Head of caudate nucleus (tissue), 42 donors: ENCODE measurements around the gene METTL5.
"Not testable (repeated sequence)": the region's sequence is repeated elsewhere in the genome, so short reads cannot be mapped to it uniquely, and the experiment has no call there.

Source experiments
- DNase-seq, 42 donors: peaks; one replicate each; pipeline versions ENCODE4 v3.0.0 to v3.0.0-alpha.2; 2020 to 2021; ENCODE audit warnings: mixed read lengths in 7 of 42
- intact Hi-C: fragments of 100-400 bp; cut with DNase I; formaldehyde crosslinking; loops from one replicate; pipeline ENCODE4 v1.15.0; 2022

Gene METTL5

DNA sequence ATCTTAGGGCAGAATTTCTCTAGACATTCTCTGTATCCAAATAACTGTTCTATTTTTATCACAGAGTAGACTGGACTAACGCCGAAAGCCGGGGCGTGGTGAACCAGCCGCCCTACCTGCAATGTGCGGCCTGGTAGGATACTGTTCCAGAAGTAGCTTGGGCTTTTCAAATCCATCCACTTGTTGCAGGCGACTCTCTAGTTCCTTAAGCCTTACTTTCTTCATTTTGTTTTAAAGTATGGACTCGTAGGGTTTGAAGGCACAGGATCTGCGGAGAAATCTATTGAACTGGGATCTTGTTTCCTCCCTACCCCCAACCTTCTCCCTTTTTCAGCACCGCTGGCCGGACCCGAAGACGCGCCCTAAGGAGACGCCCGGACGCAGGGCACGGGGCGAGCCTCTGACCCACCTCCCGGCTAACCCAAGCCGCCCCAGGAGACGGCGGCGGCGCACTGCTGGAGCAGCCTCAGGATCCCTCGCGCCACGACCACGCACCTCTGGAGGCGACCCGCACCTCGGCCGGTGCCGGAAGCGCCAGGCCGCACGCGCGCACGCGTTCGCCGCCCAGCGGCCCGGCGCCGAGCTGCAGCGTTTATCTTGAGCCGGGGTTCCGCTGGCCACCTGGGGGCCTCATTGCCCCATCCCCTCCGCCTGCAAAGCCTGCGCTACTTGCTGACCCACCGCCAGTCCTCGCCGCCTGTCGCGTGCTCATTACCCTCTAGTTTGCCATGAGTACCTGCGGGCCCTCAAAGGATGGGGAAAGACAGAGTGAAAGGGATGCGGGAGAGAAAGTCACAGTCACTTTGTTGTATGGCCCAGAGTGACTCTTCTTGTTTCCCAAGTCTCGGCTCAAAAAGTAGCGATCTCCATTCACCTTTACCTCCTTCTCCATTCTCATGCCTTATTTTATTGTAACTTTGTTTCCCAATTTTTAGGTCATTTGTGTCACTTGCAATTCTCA, at the start of gene METTL5:
Gene METTL5 (minus strand): TSS at position 533 of the 961 bp plus-strand sequence. CDS start 308 bp downstream, at position 225.
- peak; percentile 53 to 94 (median 86) for DNase-seq
- intact Hi-C loops: loop anchor here (5.0 kb wide), 1 partner anchor 103 kb away; no protein-coding TSS in a partner anchor

DNA sequence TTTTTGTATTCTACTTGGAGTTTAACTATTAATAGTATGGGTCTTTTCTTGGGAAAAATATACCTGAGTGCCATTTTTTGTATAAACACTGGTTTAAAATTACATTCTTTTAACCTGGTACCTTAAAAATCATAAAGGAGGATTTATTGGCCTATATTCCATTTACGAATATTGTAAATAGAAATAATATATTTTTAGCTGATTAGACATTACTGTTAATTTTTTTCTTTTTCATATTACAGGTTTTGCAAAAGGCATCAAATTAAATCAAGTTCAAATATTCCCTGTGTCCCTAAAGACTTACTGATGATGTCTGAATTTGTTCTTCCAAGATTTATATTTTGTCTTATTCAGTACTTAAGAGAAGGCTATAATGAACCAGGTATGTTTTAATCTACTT, 47.3 kb upstream of the METTL5 start:
- intact Hi-C loops: no loop called here
- no peak for DNase-seq

DNA sequence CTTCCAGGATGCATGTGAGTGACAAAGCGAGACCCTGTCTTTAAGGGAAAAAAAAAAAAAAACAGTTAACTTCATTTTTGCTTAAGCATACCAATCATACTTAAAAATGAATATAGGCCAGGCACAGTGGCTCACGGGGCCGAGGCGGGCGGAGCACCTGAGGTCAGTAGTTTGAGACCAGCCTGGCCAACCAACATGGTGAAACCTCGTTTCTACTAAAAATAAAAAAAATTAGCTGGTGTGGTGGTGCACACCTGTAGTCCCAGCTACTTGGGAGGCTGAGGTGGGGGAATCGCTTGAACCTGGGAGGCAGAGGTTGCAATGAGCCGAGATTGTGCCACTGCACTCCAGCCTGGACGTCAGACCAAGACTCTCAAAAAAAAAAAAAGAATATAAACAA, 46.7 kb upstream of the METTL5 start:
- DNase-seq, intact Hi-C loops: not testable (repeated sequence)

DNA sequence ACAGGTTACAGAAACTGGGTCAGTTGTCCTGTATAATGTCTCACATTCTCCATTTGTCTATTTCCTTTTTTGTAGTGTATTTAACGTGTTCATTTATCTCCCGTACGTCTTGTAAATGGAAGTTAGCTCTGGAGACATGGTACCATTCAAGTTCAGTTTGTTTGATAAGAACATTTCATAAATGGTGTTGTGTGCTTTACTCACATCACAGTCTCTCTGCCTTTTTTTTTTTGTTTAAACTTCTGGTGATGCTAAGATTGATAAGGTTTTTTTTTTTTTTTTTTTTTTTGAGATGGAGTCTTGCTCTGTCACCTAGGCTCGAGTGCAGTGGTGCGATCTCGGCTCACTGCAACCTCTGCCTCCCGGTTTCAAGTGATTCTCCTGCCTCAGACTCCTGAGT, 44.2 kb upstream of the METTL5 start:
- intact Hi-C loops: no loop called here
- no peak for DNase-seq

DNA sequence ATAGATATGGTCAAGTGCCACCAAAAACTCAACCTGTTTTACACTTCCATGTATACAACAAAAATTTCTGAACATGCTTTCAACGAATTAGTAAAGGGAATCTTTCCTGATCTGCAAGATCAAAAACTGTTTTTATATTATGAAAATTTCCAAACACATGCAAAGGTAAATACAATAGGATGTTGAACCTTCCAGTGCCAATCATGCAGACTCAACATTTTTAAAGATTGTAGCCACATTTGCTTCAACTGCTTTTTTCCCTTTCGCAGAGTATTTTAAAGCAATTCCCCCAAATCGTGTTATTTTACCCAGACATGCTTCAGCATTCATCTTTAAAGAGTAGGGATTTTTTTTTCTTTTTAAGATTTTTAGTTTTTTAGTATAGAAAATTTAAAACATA, 42.9 kb upstream of the METTL5 start:
- no peak for DNase-seq
- intact Hi-C loops: no loop called here

DNA sequence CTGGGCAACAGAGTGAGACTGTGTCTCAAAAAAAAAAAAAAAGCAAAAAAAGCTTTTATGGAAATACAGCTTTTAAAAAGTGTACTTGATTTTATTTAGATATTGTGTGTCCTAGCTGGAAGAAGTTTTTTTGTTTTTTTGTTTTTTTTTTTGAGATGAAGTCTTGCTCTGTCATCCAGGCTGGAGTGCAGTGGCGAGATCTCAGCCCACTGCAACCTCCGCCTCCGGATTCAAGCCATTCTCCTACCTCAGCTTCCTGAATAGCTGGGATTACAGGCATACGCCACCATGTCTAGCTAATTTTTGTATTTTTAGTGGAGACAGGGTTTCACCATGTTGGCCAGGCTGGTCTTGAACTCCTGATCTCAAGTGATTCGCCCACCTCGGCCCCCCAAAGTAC, 41.5 kb upstream of the METTL5 start:
- intact Hi-C loops, DNase-seq: not testable (repeated sequence)

DNA sequence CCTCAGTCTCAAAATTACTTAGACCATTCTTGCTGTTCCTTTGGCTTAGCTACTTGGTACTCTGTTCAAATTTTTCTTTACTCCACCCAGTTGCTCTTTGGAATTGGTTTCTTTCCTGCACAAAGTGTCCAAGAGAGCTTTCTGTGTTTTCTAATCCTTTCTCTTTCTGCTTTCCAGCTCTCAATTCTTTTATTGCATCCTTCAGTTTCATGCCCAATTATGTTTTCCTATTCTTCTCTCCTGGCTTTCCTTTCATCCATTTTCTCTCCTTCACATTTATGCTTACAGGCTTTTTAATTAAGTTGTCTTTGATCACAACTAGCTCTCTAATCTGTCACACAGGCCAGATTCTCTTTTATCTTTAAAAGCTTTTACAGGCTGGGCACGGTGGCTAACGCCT, 40.8 kb upstream of the METTL5 start:
- no peak for DNase-seq
- intact Hi-C loops: no loop called here

- DNase-seq: no peak
- intact Hi-C loops: no loop called here
Observed at GRCh38 chr2:169862816-169863215, 38.1 kb upstream of the METTL5 start.

- intact Hi-C loops: no loop called here
- DNase-seq: no peak
Observed at GRCh38 chr2:169860149-169860548, 35.4 kb upstream of the METTL5 start.

- intact Hi-C loops: no loop called here
- no peak for DNase-seq
Observed at GRCh38 chr2:169859423-169859822, 34.7 kb upstream of the METTL5 start.

GRCh38 chr2:169855281-169856258, 30.9 kb upstream of the METTL5 start:
- DNase-seq, intact Hi-C loops: not testable (repeated sequence)

DNA sequence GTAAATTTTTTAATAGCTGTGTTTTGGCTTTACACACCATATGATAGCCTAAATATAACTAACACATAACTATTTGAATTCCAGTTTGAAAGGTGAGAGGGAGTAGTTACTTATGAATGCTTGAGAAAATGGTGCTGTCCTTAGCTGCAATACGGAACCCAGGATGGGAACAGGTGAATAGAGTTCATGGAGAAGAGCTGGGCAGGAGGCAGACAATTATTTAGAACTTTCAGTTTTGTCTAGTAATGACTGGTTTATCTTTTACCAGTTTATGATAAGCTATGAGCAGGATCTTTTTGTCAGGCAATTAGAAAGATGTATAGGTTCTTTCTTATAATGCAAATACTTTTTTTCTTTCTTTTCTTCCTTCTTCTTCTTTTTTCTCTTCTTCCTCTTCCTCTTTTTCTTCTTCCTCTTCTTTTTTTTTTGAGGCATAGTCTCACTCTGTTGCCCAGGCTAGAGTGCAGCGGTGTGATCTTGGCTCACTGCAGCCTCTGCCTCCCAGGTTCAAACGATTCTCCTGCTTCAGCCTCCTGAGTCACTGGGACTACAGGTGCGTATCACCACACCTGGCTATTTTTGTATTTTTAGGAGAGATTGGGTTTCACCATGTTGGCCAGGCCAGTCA, 28.4 kb upstream of the METTL5 start:
- DNase-seq: no peak
- intact Hi-C loops: no loop called here

DNA sequence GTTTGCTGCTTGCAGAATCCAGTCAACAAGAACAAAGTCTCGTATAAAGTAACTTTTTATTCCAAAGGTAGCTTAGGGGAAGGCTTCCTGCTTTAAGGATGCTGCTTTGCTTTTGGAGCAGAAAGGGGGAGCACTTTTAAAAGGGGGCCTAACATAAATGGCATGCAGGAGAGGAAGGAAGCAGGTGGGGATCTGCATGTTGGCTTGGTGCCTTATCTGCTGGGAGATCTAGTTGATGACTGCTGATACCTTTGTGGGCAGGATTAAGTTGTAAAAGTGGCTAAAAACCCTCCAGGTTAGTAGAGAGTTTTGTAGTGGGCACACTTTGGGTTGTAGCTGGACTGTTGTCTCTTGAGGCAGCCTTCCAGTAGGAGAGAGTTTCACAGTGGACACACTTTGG, 25.0 kb upstream of the METTL5 start:
- intact Hi-C loops: no loop called here
- DNase-seq: no peak

DNA sequence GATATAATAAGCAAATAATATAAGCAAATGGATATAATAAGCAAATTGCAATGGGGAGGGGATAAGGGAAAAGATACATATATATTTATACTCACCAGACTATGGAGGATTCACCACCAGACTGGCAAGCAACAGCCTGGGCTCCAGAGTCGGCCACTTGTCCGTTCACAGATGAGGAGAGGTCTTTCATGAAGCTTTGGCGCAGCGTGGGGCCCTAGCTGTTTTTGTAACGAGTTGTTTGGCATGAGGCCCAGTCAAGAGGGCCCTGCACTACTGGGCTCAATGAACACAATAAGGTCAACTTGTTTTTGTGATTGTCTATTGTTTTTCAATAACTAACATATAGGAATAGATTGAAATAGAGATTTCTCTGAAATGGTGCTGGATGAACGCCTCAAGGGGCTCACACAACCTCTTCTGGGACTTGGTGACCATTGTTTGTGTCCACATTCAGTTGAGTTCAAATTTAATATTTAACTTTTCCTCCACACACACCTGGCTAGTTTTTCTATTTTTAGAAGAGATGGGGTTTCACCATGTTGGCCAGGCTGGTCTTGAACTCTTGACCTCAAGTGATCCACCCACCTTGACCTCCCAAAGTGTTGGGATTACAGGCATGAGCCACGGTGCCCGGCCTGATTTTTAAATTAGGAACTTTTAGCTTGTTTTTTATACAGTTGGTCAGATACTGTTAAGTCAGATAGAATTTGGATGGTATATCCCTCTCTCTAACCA, 24.4 kb upstream of the METTL5 start:
- peak in 40 of 42 donors; percentile 12 to 85 (median 59) for DNase-seq
- intact Hi-C loops: not testable (repeated sequence)

DNA sequence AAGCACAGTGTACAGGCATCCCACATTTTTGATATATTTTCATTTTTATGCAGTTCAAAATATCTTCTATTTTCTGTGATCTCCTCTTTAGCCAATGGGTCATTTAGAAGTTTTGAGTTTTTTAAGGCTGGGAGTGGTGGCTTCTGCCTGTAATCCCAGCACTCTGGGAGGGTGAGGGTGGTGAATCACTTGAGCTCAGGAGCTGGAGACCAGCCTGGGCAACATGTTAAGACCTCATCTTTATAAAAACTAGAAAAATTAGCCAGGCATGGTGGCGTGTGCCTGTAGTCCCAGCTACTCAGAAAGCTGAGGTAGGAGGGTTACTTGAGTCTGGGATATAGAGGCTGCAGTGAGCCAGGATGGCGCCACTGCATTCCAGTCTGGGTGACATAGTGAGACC, 20.3 kb upstream of the METTL5 start:
- DNase-seq: no peak
- intact Hi-C loops: no loop called here

- DNase-seq, intact Hi-C loops: not testable (repeated sequence)
Observed at GRCh38 chr2:169841625-169842024, 16.9 kb upstream of the METTL5 start.

- no peak for DNase-seq
- intact Hi-C loops: no loop called here
Observed at GRCh38 chr2:169840747-169841142, 16.0 kb upstream of the METTL5 start.

DNA sequence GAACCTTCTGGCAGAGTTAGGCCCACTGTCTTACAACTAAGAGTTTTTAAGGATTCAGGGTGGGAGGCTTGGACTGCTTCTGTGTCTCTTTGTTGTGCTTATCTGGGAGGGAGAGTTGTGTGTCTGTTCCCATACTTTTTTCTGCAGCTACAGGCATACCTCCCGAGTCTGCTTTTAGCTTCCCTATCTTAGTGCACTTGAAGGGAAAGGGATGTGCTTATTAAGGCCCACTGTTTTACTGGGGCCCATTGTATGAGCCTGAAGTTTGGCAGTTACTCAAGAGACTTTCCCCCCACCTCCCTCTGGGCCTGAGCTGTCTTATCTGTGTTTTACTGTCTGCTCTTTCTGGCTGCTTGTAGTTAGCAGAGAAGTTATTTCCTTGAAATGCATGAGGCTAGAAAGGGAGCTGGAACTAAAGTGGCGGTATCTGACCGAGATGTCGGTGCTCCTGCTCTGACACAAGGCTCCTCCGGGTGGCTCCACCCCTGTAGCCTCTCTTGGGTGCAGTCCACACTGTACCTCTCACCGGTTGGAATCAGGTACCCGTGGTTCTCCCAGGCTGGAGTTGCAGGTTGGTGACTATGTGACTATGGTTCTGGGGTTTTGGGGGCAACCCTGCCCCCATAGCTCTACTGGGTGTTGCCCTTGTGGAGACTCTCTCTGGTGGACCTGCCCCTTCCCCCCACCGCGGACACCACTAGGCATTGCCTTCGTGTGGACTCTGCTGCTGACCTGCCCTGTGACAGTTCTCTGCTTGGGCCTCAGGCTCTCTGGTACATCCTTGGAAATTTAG, 15.4 kb upstream of the METTL5 start:
- DNase-seq: no peak
- intact Hi-C loops: no loop called here
